ENCODE data around the gene ERC1.

ERC1 gene

DNA sequence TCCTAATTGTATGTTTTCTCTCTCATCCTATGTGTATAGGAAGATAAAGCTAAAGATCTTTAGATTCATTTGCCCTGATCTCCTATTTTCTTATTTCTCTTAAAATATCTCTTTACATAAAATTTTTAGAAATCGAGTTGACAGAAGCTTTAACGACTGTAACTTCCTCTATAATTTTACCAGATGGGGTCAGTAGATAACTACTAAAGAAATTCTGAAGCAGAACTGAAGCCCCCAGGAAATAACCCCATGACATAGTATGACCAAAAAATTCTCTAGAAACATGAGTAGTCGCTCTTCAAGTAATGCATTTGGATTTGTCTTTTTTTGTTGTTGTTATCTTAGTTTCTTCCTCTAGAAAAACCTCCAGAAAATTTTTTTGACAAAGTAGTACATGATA lies 288.0 kb downstream of the ERC1 start:
- in situ Hi-C loops (cut with MboI; ENCODE audit: low sequenced_read_pairs), result no loop called here

DNA sequence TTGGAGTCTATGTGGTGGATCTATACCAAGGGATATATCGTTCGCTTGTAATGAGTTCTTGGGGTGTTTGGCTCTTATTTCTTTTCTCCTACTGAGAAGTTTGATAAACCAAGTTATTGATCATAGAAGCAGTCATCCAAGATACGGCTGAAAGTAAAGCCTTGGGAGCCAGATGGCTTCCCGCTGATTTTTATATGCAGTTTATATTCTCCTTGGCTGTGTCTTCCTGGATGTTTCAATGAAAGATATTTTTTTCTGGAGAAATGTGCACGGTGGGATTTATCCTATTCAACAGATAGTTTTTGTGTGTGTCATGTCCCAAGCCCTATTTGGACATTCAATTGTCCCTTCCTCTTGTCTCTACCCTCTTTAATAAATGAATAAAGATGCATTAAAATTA lies 289.0 kb downstream of the ERC1 start:
- in situ Hi-C loops (cut with MboI; ENCODE audit: low sequenced_read_pairs), result loop anchor here (10.0 kb wide), 1 partner anchor 295 kb away; no protein-coding TSS in a partner anchor

GRCh38 chr12:1281683-1282366 lies 290.8 kb downstream of the ERC1 start:
- in situ Hi-C loops (cut with MboI; ENCODE audit: low sequenced_read_pairs), result loop anchor here (10.0 kb wide), 1 partner anchor 293 kb away; no protein-coding TSS in a partner anchor

DNA sequence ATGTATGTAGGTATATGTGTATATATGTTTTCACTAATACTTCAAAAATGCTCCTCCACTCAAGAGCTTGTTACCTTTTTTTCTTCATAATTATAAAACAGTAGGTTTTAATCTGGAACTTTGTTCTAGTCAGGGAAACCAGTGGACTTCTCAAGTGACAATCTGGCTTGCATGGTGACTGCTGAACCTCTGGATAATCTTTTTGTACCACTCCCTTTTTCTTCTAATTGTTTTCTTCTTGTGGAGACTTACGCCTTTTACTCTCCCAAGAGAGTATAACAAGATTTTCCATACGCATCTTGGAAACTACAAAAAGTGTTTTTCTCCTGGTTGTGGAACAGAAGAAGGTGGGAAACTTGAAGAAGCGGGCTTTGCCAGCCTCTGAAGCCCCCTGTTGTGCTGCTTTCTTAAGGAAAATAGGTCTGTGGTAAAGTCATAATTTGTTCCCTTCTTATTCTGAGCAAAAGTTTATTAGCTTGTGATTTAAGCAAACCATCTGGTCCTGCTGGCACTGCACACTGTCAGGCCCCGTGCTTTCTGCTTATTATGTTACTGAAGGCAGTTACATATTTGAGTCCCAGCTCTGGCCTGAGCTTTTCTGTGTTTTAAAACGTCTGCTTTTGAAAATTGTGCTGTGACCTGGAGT lies 291.8 kb downstream of the ERC1 start:
- in situ Hi-C loops (cut with MboI; ENCODE audit: low sequenced_read_pairs), result loop anchor here (10.0 kb wide), 1 partner anchor 292 kb away; no protein-coding TSS in a partner anchor

DNA sequence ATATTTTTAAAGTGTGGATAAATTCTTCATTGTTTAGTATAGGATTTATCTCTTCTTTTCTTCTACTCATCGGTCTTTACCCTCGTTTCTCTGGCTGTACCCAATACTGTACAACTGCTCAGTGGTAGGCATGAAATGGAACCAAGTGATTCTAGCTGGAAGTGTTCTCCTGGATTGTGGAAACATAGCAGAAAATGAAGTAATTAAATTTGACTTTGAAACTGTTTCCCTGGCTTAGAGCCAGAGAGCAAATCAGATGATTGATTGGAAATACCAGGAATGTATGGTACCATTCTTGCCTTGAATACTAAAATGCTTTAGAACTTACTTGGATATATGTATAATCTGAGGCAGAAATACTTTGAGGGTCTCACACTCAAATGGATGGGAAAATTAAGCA lies 292.3 kb downstream of the ERC1 start:
- in situ Hi-C loops (cut with MboI; ENCODE audit: low sequenced_read_pairs), result loop anchor here (10.0 kb wide), 1 partner anchor 291 kb away; no protein-coding TSS in a partner anchor

- in situ Hi-C loops (cut with MboI; ENCODE audit: low sequenced_read_pairs), result loop anchor here (10.0 kb wide), 1 partner anchor 290 kb away; no protein-coding TSS in a partner anchor
These were observed 293.6 kb downstream of the ERC1 start for GRCh38 chr12:1284611-1285010.

GRCh38 chr12:1287446-1287975 lies 296.5 kb downstream of the ERC1 start:
- in situ Hi-C loops (cut with MboI; ENCODE audit: low sequenced_read_pairs), result loop anchor here (10.0 kb wide), 1 partner anchor 287 kb away; no protein-coding TSS in a partner anchor

GRCh38 chr12:1288333-1288732 lies 297.3 kb downstream of the ERC1 start:
- in situ Hi-C loops (cut with MboI; ENCODE audit: low sequenced_read_pairs), result loop anchor here (10.0 kb wide), 1 partner anchor 286 kb away; no protein-coding TSS in a partner anchor

GRCh38 chr12:1289371-1290155 lies 298.5 kb downstream of the ERC1 start:
- in situ Hi-C loops (cut with MboI; ENCODE audit: low sequenced_read_pairs), result loop anchor here (10.0 kb wide), 1 partner anchor 285 kb away; no protein-coding TSS in a partner anchor

DNA sequence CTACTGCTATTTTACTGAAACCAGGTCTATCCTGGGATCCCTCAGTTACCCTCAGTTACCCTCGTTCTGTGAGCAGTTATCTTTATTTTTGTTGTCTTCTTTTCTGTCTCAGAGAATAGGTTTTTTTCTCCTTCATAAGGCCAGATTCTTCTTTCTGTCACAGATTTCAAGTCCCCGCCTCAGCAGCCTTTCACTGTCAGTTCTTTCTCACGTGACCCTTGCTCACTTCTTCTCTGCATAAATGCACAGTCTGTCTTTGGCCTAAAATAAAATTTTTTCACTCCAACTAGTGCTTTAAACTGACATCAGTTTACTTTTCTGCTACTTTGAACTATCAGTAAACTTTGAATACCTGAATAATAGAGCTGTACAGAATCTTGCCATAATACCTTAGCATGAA lies 299.7 kb downstream of the ERC1 start:
- in situ Hi-C loops (cut with MboI; ENCODE audit: low sequenced_read_pairs), result no loop called here

DNA sequence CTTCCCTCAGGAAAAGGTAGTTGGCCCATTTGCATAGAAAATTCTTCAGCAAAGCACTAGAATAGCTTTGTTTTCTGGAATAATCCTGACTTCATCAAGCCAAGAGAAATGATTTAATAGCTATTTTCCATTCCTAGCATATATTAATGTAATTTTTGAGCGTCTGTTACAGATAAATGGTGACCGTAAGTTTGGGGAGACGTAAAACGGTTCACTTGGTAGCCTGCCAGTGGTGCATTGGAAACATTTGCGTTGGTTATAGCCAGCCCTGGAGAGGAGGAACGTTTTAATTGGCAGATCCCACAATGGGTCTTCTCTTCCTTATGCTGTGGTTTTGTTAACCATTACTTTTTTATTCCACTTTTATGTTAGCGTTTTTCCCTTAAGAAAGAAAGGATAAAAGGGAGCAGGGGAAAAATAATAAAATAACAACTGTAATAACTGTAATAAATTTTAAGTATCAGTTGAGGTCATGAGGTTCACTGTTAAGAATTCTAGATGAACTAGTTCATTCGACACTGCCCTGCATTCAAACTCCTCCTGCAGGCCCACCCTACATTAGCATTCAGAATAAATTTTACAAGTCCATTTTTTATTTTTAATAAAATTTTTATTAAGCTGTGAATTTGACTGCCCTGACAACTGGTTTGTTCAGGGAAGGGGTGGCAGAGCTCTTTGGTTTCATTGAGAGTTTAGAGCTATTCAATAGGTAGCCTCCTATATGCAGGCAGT lies 300.7 kb downstream of the ERC1 start:
- in situ Hi-C loops (cut with MboI; ENCODE audit: low sequenced_read_pairs), result no loop called here

GRCh38 chr12:1293901-1294300 lies 302.9 kb downstream of the ERC1 start:
- in situ Hi-C loops (cut with MboI; ENCODE audit: low sequenced_read_pairs), result no loop called here

- in situ Hi-C loops (cut with MboI; ENCODE audit: low sequenced_read_pairs), result no loop called here
These were observed 306.2 kb downstream of the ERC1 start for GRCh38 chr12:1297206-1297605.

- in situ Hi-C loops (cut with MboI; ENCODE audit: low sequenced_read_pairs), result no loop called here
These were observed 306.7 kb downstream of the ERC1 start for GRCh38 chr12:1297639-1298175.

DNA sequence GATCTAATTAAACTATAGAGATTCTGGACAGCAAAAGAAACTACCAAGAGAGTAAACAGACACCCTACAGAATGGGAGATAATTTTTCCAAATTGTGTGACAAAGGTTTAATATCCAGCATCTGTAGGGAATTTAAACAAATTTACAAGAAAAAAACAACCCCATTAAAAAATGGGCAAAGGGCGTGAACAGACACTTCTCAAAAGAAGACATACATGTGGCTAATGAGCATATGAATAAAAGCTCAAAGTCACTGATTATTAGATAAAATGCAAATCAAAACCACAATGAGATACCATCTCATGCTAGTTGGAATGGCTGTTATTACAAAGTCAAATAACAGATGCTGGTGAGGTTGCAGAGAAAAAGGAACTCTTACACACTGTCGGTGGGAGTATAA lies 309.4 kb downstream of the ERC1 start:
- in situ Hi-C loops (cut with MboI; ENCODE audit: low sequenced_read_pairs), result no loop called here

DNA sequence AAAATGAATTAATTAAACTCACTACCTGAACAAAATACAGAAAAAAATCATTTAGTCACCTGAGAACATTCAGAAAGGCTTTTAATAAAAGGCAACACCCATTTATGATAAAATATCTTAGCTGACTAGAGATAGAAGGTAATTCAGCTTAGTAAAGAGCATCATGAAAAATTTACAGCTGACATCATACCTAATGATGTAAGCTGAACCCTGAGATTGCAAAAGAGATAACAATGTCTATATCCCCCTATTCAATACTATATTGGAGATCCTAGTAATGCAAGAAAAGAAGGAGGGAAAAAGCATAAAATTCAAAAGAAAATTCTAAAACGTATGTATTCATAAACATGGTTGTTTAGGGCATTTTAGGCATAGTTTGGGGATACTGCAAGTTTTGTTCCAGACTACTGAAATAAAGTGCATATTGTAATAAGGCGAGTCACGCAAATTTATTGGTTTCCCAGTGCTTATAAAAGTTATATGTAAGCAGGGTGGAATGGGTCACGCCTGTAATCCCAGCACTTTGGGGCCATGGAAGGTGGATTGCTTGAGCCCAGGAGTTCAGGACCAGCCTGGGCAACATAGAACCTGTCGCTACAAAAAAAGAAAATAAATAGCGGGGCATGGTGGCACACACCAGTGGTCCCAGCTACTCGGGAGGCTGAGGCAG lies 311.3 kb downstream of the ERC1 start:
- in situ Hi-C loops (cut with MboI; ENCODE audit: low sequenced_read_pairs), result no loop called here

GRCh38 chr12:1305063-1305434 lies 314.0 kb downstream of the ERC1 start:
- in situ Hi-C loops (cut with MboI; ENCODE audit: low sequenced_read_pairs), result no loop called here

DNA sequence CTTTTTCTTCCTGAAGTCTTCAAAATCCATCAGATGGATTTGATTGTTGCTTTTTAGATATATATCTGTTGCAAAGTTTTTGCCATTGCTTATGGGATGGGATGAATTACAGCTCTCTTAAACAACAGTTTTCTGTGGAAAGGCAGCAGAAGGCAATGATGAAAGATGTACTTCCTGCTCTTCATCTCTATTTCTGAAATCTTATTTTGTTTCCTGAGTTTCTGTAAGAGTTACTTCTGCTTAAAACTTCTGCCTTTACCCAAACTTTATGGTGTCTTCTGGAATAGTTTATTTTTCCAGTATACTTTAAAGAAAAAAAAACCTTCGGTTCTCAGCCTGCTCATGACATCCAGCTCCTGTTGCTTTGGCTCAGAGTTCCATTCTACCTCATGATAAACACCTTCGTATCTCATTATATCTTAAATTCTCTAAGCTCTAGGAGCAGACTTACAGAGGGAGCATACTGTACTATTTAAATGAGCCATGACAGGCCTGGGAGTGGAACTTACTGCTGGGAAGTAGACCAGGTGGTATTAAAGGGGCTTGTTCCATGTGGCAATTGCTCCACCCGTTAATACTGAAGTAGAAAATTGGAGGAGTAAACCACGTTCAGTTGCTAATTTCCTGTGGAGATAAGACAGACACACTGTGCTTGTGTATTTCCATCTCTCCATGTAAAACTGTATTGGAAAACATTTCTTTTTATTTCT lies 314.9 kb downstream of the ERC1 start:
- in situ Hi-C loops (cut with MboI; ENCODE audit: low sequenced_read_pairs), result no loop called here

GRCh38 chr12:1306817-1307216 lies 315.8 kb downstream of the ERC1 start:
- in situ Hi-C loops (cut with MboI; ENCODE audit: low sequenced_read_pairs), result no loop called here
